ENCODE measurements around the gene LSR. TPM values are rescaled to one million over a fixed set of nuclear protein-coding genes. Genes with fewer than 3 reads are reported as not detected.

LSR gene
- total RNA-seq, 1 experiment from 2014 or later, result 172 TPM

- Mint-ChIP-seq H3K4me3 (ENCODE audit: unreplicated experiment) (no peak overlapping the region), H3K4me1 (ENCODE audit: low read depth, unreplicated experiment) (no peaks in the 10 kb centered on the region), H3K36me3 (ENCODE audit: insufficient read depth, unreplicated experiment) (no peaks in the 10 kb centered on the region), H3K9me3 (ENCODE audit: unreplicated experiment) (no peaks in the 10 kb centered on the region), H3K27ac (ENCODE audit: unreplicated experiment) (no peak overlapping the region), H3K27me3 (ENCODE audit: insufficient read depth, unreplicated experiment) (peaks cover 7% of the 10 kb centered on the region)
- BruUV-seq (replicated peaks), result no TSS peak
- CTCF ChIA-PET, result no interaction called here
- TF ChIP-seq CTCF (IDR thresholded peaks at IDR 0.05; ENCODE audit: insufficient read depth in 1 of 2, low read depth in 1 of 2, low read length in 1 of 2, severe bottlenecking in 1 of 2, unreplicated experiment in 1 of 2), result no peak
- intact Hi-C loops (cut with micrococcal nuclease; ENCODE audit: unreplicated experiment), result no loop called here
- Histone ChIP-seq H3K36me3 (ENCODE audit: control insufficient read depth, insufficient read depth, low read length) (no peaks in the 10 kb centered on the region), H3K4me1 (peaks cover 4% of the 10 kb centered on the region; the same call in 1 of the 2 replicates), H3K27me3 (replicated peaks; ENCODE audit: control insufficient read depth, insufficient read depth, low read length) (no peaks in the 10 kb centered on the region), H3K9me3 (no peaks in the 10 kb centered on the region), H3K4me3 (ENCODE audit: low read depth, low read length) (no peak overlapping the region)
- DNase-seq, result no peak
- POLR2A ChIA-PET, result no interaction called here
Observed at GRCh38 chr19:35297515-35297848, 48.7 kb downstream of the LSR start.

- H3K4me3 Mint-ChIP-seq (ENCODE audit: unreplicated experiment), result no peak overlapping the region
- no peaks in the 10 kb centered on the region for H3K9me3 Mint-ChIP-seq (ENCODE audit: unreplicated experiment)
- no peak overlapping the region for H3K27ac Mint-ChIP-seq (ENCODE audit: unreplicated experiment)
- Histone ChIP-seq H3K4me1 (peaks cover 4% of the 10 kb centered on the region; the same call in 1 of the 2 replicates), H3K36me3 (ENCODE audit: control insufficient read depth, insufficient read depth, low read length) (no peaks in the 10 kb centered on the region), H3K9me3 (no peaks in the 10 kb centered on the region), H3K27me3 (replicated peaks; ENCODE audit: control insufficient read depth, insufficient read depth, low read length) (no peaks in the 10 kb centered on the region), H3K4me3 (ENCODE audit: low read depth, low read length) (no peak overlapping the region)
- H3K36me3 Mint-ChIP-seq (ENCODE audit: insufficient read depth, unreplicated experiment), result no peaks in the 10 kb centered on the region
- no TSS peak for BruUV-seq (replicated peaks)
- CTCF ChIA-PET, result no interaction called here
- peaks cover 4% of the 10 kb centered on the region for H3K27me3 Mint-ChIP-seq (ENCODE audit: insufficient read depth, unreplicated experiment)
- POLR2A ChIA-PET, result no interaction called here
- intact Hi-C loops (cut with micrococcal nuclease; ENCODE audit: unreplicated experiment), result no loop called here
- no peak for TF ChIP-seq CTCF (IDR thresholded peaks at IDR 0.05; ENCODE audit: insufficient read depth in 1 of 2, low read depth in 1 of 2, low read length in 1 of 2, severe bottlenecking in 1 of 2, unreplicated experiment in 1 of 2)
- H3K4me1 Mint-ChIP-seq (ENCODE audit: low read depth, unreplicated experiment), result no peaks in the 10 kb centered on the region
- no peak for DNase-seq
Observed at GRCh38 chr19:35297922-35298321, 49.1 kb downstream of the LSR start.

GRCh38 chr19:35298561-35298972 lies 49.8 kb downstream of the LSR start:
- Histone ChIP-seq H3K4me1 (peaks cover 4% of the 10 kb centered on the region; the same call in 1 of the 2 replicates), H3K4me3 (ENCODE audit: low read depth, low read length) (no peak overlapping the region), H3K9me3 (no peaks in the 10 kb centered on the region), H3K36me3 (ENCODE audit: control insufficient read depth, insufficient read depth, low read length) (no peaks in the 10 kb centered on the region), H3K27me3 (replicated peaks; ENCODE audit: control insufficient read depth, insufficient read depth, low read length) (no peaks in the 10 kb centered on the region)
- Mint-ChIP-seq H3K27me3 (ENCODE audit: insufficient read depth, unreplicated experiment) (peaks cover 2% of the 10 kb centered on the region), H3K36me3 (ENCODE audit: insufficient read depth, unreplicated experiment) (no peaks in the 10 kb centered on the region), H3K27ac (ENCODE audit: unreplicated experiment) (no peak overlapping the region), H3K4me3 (ENCODE audit: unreplicated experiment) (no peak overlapping the region), H3K9me3 (ENCODE audit: unreplicated experiment) (no peaks in the 10 kb centered on the region), H3K4me1 (ENCODE audit: low read depth, unreplicated experiment) (no peaks in the 10 kb centered on the region)
- TF ChIP-seq CTCF (IDR thresholded peaks at IDR 0.05; ENCODE audit: insufficient read depth in 1 of 2, low read depth in 1 of 2, low read length in 1 of 2, severe bottlenecking in 1 of 2, unreplicated experiment in 1 of 2), result no peak
- no peak for DNase-seq
- ChIA-PET POLR2A (no interaction called here), CTCF (no interaction called here)
- intact Hi-C loops (cut with micrococcal nuclease; ENCODE audit: unreplicated experiment), result no loop called here
- BruUV-seq (replicated peaks), result no TSS peak
